Islet of Langerhans (tissue), 1 donor: ENCODE results near the gene ZNF285.
"Not testable (repeated sequence)": the region's sequence is repeated elsewhere in the genome, so short reads cannot be mapped to it uniquely, and the experiment has no call there.

Source experiments
- FAIRE-seq: peaks from one replicate; lab custom pipeline; 2011; peaks lifted over from hg19 to GRCh38; lab: Jason Lieb, UNC

The ZNF285 gene

DNA sequence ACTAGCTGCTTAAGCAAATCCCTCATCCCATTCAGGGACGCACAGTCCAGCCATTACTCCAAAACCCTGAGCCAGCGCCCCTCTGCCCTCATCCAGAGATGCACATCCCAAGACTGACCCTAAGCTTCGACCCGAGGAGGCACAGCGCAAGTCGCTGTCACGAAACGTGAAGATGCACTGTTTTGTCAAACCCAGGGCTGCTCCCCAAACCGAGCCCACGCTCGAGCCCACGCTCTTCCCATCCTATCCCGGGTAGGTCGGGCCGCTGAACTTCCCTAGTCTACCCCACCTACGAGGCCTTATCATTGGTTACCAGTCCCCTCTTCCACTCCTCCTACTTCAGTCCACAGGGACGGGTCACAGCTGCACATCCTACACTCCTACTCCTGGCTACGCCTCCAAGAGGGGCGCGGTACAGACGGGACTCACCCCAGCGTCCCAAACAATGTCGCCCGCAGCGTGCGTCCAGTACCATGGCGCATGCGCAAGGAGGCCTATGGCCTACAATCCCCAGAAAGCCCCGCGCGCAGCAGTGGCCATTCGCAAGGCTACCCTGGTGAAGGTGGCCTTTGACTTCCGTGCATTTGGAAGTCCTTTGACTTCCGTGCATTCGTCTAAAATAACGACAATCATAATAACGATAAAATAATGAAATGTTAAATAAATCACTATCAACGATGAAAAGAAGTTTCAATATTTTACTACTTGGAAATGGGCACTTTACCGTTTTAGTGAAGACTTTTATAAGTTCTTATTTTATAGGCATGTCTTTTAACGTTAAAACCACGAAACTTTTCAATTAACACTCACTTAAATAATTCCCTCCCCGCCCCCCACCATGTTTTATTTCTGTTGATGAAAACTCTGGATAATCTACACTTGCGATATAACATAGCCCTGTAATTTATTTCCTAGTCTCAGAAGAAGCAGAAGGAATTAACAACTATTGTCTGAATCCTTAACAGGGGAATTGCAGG lies at the start of gene ZNF285:
Gene ZNF285 (minus strand): TSS at position 470 of the 977 bp plus-strand sequence. CDS start 4,395 bp downstream, outside the sequence.
- FAIRE-seq, result peak; percentile 53

DNA sequence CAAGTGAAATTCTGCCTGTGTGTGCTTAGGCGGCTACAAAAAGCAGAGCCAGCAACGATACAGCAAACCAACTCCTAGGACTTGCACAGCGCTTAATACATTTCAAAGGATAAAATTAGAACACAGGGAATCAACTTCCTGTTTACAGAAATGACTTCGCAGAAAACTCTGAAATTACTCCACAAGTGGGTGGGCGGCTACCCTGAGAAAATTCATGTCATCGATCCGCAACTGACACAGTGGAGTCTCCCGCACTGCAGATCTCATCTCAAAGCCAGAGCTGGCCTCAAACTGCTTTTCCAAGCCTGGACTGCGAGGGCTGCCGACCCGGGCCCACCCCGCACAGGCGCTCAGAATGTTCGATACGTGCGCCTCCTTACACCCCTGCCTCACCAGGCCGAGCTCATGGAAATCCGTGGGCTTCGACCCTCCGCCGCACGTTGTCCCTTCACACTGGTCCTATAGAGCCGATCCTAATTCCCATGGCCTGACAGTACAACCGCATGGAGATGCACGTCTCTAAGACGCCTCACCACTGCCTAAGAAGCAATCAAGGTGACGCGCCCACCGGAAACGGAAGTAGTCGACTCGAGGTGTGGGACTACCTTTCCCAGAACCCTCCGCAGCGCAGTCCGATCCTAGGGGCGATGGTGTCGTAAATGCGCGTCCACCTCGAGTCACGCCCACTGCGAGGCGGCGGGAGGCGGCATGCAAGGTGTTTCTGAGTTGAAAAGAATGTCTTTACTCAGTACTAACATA lies 46.7 kb upstream of the ZNF285 start, which contains the start of gene ZNF229:
Gene ZNF229 (minus strand): TSS at position 557 of the 759 bp plus-strand sequence. CDS start 5,625 bp downstream, outside the sequence.
- peak; percentile 84 for FAIRE-seq

DNA sequence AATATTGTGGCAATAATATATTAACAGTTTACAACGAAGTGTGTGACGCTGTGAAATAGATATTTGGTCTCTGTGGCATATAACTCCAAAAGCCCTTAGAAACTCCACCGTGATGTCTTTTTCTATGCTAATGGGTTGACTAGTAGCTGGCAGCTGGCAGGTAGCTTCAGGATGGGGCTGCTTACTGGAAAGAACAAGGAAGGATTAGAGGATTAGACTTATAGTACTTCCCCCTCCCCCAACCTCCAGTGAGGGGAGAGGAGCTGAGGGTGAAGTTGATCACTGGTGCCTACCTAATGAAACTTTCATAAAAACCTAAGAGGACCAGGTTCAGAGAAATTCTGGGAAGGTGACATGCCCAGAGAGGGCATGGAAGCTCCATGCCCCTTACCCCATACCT lies 37.0 kb upstream of the ZNF285 start:
- no peak for FAIRE-seq

DNA sequence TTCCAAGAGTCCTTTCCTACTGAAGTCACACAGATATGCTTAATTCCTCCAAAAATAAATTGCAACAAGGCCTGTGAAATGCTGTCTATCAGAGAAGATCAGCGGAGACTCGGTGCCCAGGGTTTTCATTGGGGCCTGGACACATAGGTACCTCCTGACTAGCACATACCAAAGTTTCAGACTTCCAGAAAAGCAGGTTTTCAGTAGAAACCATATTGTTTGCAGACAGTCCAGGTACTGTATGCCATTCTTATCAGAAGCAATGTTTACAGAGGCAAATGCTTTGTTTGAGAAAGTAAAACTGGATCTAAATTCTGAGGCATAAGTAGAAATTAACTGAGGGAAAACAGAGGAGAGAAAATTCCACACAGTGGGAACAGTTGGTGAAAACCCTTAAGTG lies 34.0 kb upstream of the ZNF285 start:
- no peak for FAIRE-seq

DNA sequence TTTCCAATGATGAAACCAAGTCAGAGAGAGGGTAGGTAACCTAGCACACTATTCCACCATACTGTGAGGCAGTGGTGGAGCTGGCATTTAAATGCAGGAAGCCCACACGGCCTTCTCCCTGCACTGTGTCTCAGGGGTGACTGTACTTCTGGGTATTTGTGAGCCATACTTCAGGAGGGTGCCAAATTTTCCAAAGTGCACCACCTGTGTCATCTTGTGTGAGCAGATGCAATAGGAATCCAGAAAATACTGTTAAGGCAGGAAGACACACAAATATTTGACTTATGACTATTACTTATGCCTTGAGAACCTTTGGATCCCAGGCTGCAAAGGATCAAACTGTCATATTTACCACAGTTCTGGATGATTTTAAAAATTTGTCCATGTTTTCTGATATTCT lies 29.5 kb upstream of the ZNF285 start:
- FAIRE-seq, result no peak

DNA sequence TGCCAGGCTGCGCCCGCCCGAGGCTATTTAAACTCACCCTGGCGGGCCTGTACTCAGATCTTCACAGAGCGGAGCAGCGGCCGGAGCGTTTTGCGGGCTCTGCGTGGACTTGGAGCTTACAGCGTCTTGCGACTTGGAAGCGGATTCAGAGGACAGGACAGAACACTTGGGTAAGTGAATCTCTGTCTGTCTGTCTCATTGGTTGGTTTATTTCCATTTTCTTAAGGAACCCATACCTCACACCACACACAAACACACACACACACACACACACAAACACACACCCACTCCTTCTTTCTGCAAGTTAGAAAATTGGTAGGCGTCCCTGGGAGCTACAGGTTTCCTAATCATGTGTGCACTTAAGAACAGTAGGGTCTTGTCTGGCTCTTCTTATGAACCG lies 14.1 kb upstream of the ZNF285 start:
- FAIRE-seq, result not testable (repeated sequence)

DNA sequence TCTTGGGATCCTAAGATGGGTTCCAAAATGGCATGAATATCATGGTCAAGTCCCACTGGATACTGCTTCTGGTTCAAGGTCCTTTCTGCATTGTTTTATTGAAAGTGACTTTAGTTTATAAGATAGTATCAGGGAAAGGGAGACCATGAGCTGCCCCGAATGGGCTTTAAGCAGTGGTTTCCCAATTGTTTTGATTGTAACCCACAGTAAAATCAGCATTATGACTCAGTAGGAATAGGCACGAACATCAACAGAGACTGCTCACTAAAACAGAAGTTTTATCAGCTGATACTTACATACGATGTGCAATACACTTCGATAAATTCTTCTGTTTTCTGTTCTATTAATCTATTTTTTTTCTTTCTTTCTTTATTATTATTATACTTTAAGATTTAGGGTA lies 12.1 kb downstream of the ZNF285 start:
- FAIRE-seq, result not testable (repeated sequence)

DNA sequence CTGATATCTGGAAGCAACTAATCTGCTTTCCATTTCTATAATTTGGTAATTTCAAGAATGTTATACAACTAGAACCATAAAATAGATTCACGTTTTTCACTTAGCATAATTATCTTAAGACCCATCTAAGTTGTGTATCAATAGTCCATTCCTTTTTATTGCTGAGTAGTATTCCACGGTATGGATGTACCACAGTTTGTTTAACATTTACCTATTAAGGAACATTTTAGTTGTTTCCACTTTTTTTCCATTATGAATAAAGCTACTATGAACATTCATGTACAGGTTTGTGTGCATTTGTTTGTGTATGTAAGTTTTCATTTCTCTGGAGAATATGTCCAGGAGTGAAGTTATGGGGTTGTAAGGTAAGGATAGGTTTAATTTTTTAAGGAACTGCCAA lies 26.6 kb downstream of the ZNF285 start:
- no peak for FAIRE-seq

DNA sequence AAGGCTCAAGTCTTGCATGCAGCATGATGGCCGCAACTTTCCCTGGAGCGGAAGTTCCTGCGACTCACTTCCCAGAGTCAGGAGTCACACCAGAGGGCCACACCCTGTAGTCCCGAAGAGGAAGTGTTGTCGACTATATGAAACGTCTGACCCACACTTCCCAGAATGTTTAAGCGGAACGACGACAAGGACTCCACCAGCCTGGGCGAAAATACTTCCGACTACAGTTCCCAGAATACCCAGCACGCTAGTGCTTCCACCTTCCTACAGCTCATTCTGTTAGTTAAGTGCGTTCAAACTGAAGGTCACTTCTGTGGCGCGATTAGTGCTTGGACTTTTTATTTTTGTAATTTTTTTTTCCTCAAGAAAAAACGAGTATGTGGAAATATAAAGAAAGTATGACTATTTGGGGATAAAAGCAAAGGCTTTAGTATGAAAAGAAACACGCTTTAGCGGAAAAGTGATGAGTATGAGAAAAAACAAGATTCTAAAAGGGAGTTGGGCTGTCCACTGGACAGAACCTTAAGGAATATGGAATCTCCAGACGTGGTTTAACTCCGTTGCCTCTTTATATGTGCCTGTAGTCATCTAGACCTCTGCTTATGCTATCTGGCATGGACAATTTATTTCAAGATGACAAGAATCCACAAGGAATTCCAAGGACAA lies 29.5 kb downstream of the ZNF285 start:
- FAIRE-seq, result no peak

DNA sequence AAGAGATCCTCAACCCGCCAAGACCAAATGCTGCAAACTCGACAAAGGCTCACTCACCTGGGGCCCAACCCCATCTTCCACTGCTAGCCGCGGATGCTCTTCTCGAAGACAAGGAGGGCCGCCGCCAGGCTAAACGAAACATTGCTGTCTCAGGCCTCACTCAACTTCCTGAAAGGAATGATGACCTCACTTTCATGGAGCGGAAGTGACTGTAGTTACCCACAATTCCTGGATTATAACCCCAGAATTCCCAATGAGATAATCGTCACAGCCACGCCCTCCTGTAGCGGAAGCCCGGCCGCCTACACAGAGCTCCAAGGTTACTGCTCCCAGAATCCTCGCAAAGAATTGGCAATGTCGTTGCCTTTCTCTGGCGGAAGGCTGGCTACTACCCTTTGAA lies 34.4 kb downstream of the ZNF285 start:
- no peak for FAIRE-seq

DNA sequence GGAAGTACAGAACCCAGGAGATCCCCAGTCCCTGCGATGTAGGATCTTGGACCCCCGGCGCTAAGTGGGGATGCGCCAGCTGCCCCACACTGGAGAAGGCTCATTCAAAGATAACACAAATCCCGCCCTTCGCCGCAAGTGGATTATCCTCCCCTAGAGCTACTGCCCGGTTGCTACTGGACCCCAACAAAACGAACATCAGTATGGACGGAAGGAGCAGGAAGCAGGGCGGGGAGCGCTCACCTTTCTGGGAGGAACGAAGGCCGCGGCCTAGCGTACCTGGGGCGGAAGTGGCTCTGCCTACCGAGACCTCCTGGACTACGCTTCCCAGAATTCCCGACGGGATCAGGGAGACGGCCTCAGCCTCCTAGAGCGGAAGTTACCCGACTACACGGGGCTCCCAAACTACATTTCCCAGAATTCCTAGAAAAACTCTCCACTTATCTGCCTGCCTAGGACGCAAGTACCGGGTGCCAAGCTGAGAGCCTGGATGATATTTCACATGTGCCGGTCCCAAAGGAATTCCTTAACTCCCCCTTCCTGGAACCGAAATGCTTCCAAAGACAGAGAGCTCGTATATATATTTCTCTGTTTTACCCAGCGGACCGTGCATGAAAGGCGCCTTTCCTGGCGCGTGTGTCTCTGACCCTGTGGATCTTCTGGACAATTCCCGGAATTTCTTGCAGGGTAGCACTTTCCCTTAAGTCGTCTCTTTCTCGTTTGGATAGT lies 44.9 kb downstream of the ZNF285 start, which contains the start of gene ZNF112:
Gene ZNF112 (minus strand): TSS at position 298 of the 729 bp plus-strand sequence. CDS start 16,141 bp downstream, outside the sequence.
- peak; percentile 98 for FAIRE-seq

DNA sequence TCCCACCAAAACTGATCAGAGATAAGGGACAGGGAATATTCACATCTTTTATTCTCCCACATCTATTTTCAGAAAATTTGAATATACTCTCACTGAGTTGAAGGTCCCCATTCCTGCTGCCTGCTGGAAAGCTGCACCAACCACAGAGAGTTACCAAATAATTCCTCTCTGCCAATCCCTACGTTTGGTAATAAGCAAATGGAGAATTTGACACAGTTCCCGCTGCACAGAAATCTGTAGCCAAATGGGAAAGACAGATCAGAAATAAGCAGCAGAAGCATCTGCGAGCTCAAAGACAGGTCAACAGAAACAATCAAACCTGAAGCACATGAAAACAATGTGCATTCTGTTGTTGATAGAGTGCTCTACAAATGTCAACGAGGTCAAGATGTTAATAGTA lies 54.9 kb downstream of the ZNF285 start:
- FAIRE-seq, result no peak

DNA sequence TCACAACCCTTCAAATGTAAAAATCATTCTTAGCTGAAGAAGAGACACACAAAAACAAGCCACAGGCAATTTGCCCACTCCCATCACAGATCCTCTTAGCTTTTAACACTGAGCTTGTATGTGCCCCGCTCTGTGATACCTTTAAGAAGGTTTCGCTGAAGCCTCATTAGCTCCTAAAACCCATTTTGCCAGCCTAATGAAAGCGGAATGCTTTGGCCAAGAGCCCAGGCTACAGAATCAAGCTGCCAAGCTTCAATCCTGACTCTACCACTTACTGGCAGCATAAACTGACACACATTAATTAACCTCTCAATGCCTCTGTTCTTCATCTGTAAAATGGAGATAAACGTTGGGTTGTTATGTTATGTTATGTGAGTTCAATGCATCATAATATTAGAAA lies 55.4 kb downstream of the ZNF285 start:
- FAIRE-seq, result no peak

DNA sequence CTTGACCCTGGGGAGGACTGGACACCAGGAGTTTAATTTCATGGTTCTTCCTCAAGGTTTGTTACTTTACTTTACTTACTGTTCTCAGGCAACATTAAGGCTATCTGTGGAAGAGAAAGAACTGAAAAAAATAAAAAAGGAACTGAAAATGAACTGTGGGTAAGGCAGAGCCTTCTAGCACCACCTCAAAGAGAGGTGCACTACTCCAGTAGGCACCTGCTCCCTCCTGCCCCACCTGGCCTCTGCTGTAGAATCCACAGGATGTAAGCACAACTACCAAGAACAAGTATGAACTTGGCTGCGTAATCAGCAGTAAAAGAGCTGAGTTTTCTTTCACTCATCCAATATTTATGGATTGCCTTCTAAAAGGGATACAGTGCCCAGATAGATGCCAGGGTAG lies 57.2 kb downstream of the ZNF285 start:
- no peak for FAIRE-seq

DNA sequence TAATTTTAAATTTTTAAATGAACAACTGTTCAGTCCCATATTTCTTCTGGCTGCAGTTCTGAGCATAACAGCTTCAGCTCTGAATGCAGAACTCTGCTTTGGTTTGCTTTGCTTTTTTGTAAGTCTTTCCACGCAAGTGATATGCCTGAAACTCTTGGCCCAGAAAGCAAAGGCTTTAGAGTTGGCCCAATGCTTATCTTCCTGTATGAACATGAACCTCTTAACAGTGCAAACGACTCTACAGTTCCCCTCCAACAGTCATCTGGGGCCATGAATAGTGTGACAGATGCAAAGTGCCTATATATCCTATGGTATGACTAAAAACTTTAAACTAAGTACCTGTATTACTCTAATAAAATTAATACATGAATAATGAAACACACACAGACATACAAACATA lies 59.6 kb downstream of the ZNF285 start:
- no peak for FAIRE-seq

DNA sequence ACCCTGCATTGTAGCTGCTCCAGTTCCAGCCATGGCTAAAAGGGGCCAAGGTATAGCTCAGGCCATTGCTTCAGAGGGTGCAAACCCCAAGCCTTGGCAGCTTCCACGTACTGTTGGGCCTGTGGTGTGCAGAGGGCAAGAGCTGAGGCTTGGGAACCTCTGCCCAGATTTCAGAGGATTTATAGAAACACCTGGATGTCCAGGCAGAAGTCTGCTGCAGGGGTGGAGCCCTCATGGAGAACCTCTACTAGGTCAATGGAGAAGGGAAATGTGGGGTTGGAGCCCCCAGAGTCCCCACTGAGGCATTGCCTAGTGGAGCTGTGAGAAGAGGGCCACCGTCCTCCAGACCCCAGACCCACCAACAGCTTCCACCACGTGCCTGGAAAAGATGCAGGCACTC lies 66.8 kb downstream of the ZNF285 start:
- not testable (repeated sequence) for FAIRE-seq
